H1 (cell line): ENCODE measurements around the gene SEPTIN7. TPM values are rescaled to one million over a fixed set of nuclear protein-coding genes. Genes with fewer than 3 reads are reported as not detected.

Experiments used
- ASH2L ChIP-seq: fragments of 200-600, 300-600 bp; sonication (generic); IDR thresholded peaks from one replicate; pipeline ENCODE4 v1.7.1; 2017; ENCODE audit warnings: low read length
- CBX8 ChIP-seq: fragments of 300-800, 300-1000 bp; sonication (generic); IDR thresholded peaks from 2 replicates; pipeline ENCODE4 v1.7.1; 2016; ENCODE audit warnings: low read depth, low read length, borderline replicate concordance
- CEBPB ChIP-seq: IDR thresholded peaks from 2 replicates; pipeline ENCODE4 v1.6.1; 2012; ENCODE audit warnings: low read depth, low read length
- CTBP2 ChIP-seq: IDR thresholded peaks from 2 replicates; pipeline ENCODE4 v1.7.0; 2011; ENCODE audit warnings: borderline replicate concordance, mild to moderate bottlenecking, moderate library complexity, mixed read lengths, low read length; ENCODE audit not compliant: insufficient read depth, insufficient read length
- EP300 ChIP-seq, 2 experiments: IDR thresholded peaks; 1 replicate in 1 of 2; 2 replicates in 1 of 2; pipeline ENCODE4 v1.6.1; 2011 to 2012; ENCODE audit warnings: low read depth in 2 of 2, low read length in 2 of 2, mild to moderate bottlenecking in 2 of 2, borderline replicate concordance in 1 of 2, inconsistent platforms in 1 of 2, moderate library complexity in 1 of 2
- JUN ChIP-seq: IDR thresholded peaks from 2 replicates; pipeline ENCODE4 v1.6.1; 2011; ENCODE audit warnings: low read depth, mild to moderate bottlenecking, improper control_type of control experiment, low read length
- JUND ChIP-seq: IDR thresholded peaks from 2 replicates; pipeline ENCODE4 v1.6.1; 2011; ENCODE audit warnings: mild to moderate bottlenecking, improper control_type of control experiment, low read length
- NRF1 ChIP-seq: IDR thresholded peaks from 2 replicates; pipeline ENCODE4 v1.6.1; 2011; ENCODE audit warnings: mild to moderate bottlenecking, low read depth, low read length, improper control_type of control experiment
- POU5F1 ChIP-seq: IDR thresholded peaks from 2 replicates; pipeline ENCODE4 v1.6.1; 2011; ENCODE audit warnings: low read depth, mild to moderate bottlenecking, low read length, moderate library complexity
- RAD21 ChIP-seq, 2 experiments: IDR thresholded peaks in 1 of 2; conservative IDR thresholded peaks in 1 of 2; 2 replicates each; pipeline ENCODE4 v1.6.1; 2011; ENCODE audit warnings: low read depth in 2 of 2, low read length in 2 of 2, improper control_type of control experiment in 1 of 2, inconsistent platforms in 1 of 2, mild to moderate bottlenecking in 1 of 2, moderate library complexity in 1 of 2
- SAP30 ChIP-seq: fragments of 300-600 bp; sonication (generic); IDR thresholded peaks from 2 replicates; pipeline ENCODE4 v1.7.1; 2012; ENCODE audit warnings: low read length, moderate library complexity, mild to moderate bottlenecking, inconsistent platforms; ENCODE audit not compliant: insufficient read depth, insufficient replicate concordance
- SIN3A ChIP-seq, 2 experiments: IDR thresholded peaks in 1 of 2; conservative IDR thresholded peaks in 1 of 2; 2 replicates each; pipeline ENCODE4 v1.6.1; 2011 to 2012; ENCODE audit warnings: low read length in 2 of 2, improper control_type of control experiment in 1 of 2, low read depth in 1 of 2, mild to moderate bottlenecking in 1 of 2
- SIRT6 ChIP-seq: IDR thresholded peaks from one replicate; pipeline ENCODE4 v1.7.1; 2012; ENCODE audit warnings: low read length, inconsistent platforms
- SIX5 ChIP-seq: IDR thresholded peaks from 2 replicates; pipeline ENCODE4 v1.6.1; 2011; ENCODE audit warnings: mild to moderate bottlenecking, low read depth, low read length
- SP1 ChIP-seq: IDR thresholded peaks from 2 replicates; pipeline ENCODE4 v1.6.1; 2011; ENCODE audit warnings: low read depth, low read length
- TBP ChIP-seq: IDR thresholded peaks from 2 replicates; pipeline ENCODE4 v1.6.1; 2011; ENCODE audit warnings: low read depth, low read length, improper control_type of control experiment
- TEAD4 ChIP-seq: IDR thresholded peaks from 2 replicates; pipeline ENCODE4 v1.6.1; 2012; ENCODE audit warnings: low read depth, low read length, inconsistent platforms, mixed read lengths
- ZNF274 ChIP-seq: IDR thresholded peaks from 2 replicates; pipeline ENCODE4 v1.7.0; 2012; ENCODE audit warnings: low read length, borderline replicate concordance; ENCODE audit errors: extremely low read depth
- polyA plus RNA-seq, 7 experiments: library from polyadenylated mRNA; depleted of rRNA in 3 of 7; stranded (reverse) in 5 of 7; unstranded in 2 of 7; fragments of >200 nt in 5 of 7; fragments of 200-250 nt in 2 of 7; gene quantifications; 1 replicate in 5 of 7; 2 replicates in 1 of 7; 4 replicates in 1 of 7; pipeline versions ENCODE4 v1.2.1 to v1.2.3, GENCODE V29; 2011 to 2013; ENCODE audit warnings: missing spikeins in 2 of 7, mixed read lengths in 2 of 7
- total RNA-seq: library from RNA; stranded (reverse); fragmentation: NEBNext Ultra II Directional; extraction: Animal tissue kit (Norgen Biotek cat#: 25700); gene quantifications from 2 replicates; pipeline ENCODE4 v1.2.1, GENCODE V29; 2021
- TF ChIP-seq, protein P1 (sequence below): IDR thresholded peaks from 2 replicates; pipeline ENCODE4 v1.6.1; 2011; ENCODE audit warnings: low read length, improper control_type of control experiment

SEPTIN7 gene
- total and polyA plus RNA-seq, 2 of the 8 experiments (the other 6 are each of a cell fraction or from before 2014, with no cell fraction given): 85.3 to 183 TPM

DNA sequence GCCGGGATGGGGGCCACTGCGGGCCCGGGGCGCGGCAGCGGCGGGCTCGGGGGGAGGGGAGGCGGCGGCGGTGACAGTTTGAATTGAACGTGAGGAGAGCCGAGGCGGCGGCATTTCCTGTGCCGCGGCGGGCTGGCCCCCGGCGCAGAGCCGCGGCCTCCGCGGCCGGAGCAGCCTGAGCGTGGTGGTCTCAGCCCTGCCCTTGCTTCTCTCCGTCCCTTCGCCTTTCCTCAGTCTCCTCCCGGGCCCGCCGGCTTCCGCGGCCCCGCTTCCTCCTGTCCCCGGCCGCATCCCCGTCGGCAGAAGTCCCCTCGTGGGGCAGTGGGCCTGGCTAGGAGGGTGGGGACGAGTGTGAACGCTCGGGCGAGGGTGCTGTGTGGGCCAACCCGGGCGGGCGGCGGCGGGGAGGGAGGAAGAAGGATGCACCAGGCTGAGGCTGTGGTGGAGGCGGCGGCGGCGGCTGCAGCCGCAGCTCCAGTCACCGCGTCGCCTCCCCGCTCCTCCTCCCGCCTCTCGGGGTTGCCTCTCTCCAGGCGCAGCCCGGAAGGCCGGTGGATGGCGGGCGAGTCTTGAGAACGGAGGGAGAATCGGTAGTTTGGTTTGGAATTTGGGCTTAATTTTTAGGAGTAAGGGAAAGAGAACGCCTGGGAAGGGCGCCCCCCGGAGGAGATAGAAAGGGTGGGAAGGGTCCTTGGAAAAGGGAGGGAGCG is 690 bp downstream of the SEPTIN7 start (continued):
- TF ChIP-seq ASH2L (peak; percentile 89), TEAD4 (no peak), SIX5 (no peak), SIRT6 (no peak), POU5F1 (no peak), JUND (no peak), SAP30 (no peak), SP1 (no peak), CTBP2 (peak; percentile 11), ZNF274 (no peak), EP300 (IDR thresholded peaks at IDR 0.05; ENCODE audit: borderline replicate concordance in 1 of 2, low read depth in 2 of 2, low read length in 2 of 2) (no peak), TBP (no peak), JUN (no peak), RAD21 (IDR thresholded peaks at IDR 0.05 in 1 of 2, conservative IDR thresholded peaks at IDR 0.05 in 1 of 2; ENCODE audit: low read depth in 2 of 2, low read length in 2 of 2) (peak; percentile 40 to 55; a peak in 3 of 4 replicates), SIN3A (conservative IDR thresholded peaks at IDR 0.05 in 1 of 2, IDR thresholded peaks at IDR 0.05 in 1 of 2; ENCODE audit: low read depth in 1 of 2, low read length in 2 of 2) (0 out of 4 replicates have a peak, but pooled peaks have one; percentile 31 to 47), CEBPB (no peak), NRF1 (no peak), CBX8 (no peak)
- TF ChIP-seq, protein P1, sequence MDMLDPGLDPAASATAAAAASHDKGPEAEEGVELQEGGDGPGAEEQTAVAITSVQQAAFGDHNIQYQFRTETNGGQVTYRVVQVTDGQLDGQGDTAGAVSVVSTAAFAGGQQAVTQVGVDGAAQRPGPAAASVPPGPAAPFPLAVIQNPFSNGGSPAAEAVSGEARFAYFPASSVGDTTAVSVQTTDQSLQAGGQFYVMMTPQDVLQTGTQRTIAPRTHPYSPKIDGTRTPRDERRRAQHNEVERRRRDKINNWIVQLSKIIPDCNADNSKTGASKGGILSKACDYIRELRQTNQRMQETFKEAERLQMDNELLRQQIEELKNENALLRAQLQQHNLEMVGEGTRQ: no peak
